Measurements from ENCODE around the gene NAA38.

GRCh38 chr17:7838090-7839075 lies 19.0 kb downstream of the NAA38 start:
- no peak for TF ChIP-seq CTCF (IDR thresholded peaks at IDR 0.05; ENCODE audit: low read length)
- TF ChIP-seq EZH2 (optimal IDR thresholded peaks at IDR 0.05; ENCODE audit: low read depth, low read length): no peak
- no peak for TF ChIP-seq EZH2phosphoT487 (IDR thresholded peaks at IDR 0.05; ENCODE audit: low read length)
